ENCODE data around the gene KRT31. TPM values are rescaled to one million over a fixed set of nuclear protein-coding genes. Genes with fewer than 3 reads are reported as not detected.

The KRT31 gene
- total and polyA plus RNA-seq, 4 donors: 0.11 to 0.15 TPM; not detected in 2

GRCh38 chr17:41419716-41420115 is 22.3 kb upstream of the KRT31 start:
- 96% methylated on average over 4 of the region's 4 CpGs for WGBS (ENCODE audit: insufficient coverage)
- H3K27ac ChIP-seq (ENCODE audit: low read depth, low read length): no peak overlapping the region
- H3K27me3 ChIP-seq (ENCODE audit: control insufficient read depth, insufficient read depth, low read length): no peaks in the 10 kb centered on the region
- no peak overlapping the region for H3K4me3 ChIP-seq (ENCODE audit: low read depth, low read length)
- no peaks in the 10 kb centered on the region for H3K36me3 ChIP-seq (ENCODE audit: control insufficient read depth, insufficient read depth, low read length)
- H3K9me3 ChIP-seq (ENCODE audit: control insufficient read depth, insufficient read depth, low read length): no peaks in the 10 kb centered on the region
- DNase-seq (ENCODE audit: low read depth in 4 of 6, low spot score in 6 of 6): no peak
- peaks cover 3% of the 10 kb centered on the region for H3K4me1 ChIP-seq (ENCODE audit: control insufficient read depth, insufficient read depth, low read length)

GRCh38 chr17:41418116-41418860 is 20.9 kb upstream of the KRT31 start:
- no peaks in the 10 kb centered on the region for H3K9me3 ChIP-seq (ENCODE audit: control insufficient read depth, insufficient read depth, low read length)
- 81% methylated on average over 5 of the region's 7 CpGs for WGBS (ENCODE audit: insufficient coverage)
- H3K4me1 ChIP-seq (ENCODE audit: control insufficient read depth, insufficient read depth, low read length): peaks cover 3% of the 10 kb centered on the region
- no peak for DNase-seq (ENCODE audit: low read depth in 4 of 6, low spot score in 6 of 6)
- H3K27ac ChIP-seq (ENCODE audit: low read depth, low read length): no peak overlapping the region
- H3K27me3 ChIP-seq (ENCODE audit: control insufficient read depth, insufficient read depth, low read length): no peaks in the 10 kb centered on the region
- H3K36me3 ChIP-seq (ENCODE audit: control insufficient read depth, insufficient read depth, low read length): no peaks in the 10 kb centered on the region
- no peak overlapping the region for H3K4me3 ChIP-seq (ENCODE audit: low read depth, low read length)

GRCh38 chr17:41417576-41418015 is 20.2 kb upstream of the KRT31 start:
- Histone ChIP-seq H3K36me3 (ENCODE audit: control insufficient read depth, insufficient read depth, low read length) (no peaks in the 10 kb centered on the region), H3K9me3 (ENCODE audit: control insufficient read depth, insufficient read depth, low read length) (no peaks in the 10 kb centered on the region), H3K27me3 (ENCODE audit: control insufficient read depth, insufficient read depth, low read length) (no peaks in the 10 kb centered on the region), H3K4me3 (ENCODE audit: low read depth, low read length) (no peak overlapping the region), H3K27ac (ENCODE audit: low read depth, low read length) (no peak overlapping the region), H3K4me1 (ENCODE audit: control insufficient read depth, insufficient read depth, low read length) (peaks cover 3% of the 10 kb centered on the region)
- WGBS (ENCODE audit: insufficient coverage): 47% methylated on average over 3 of the region's 4 CpGs
- no peak for DNase-seq (ENCODE audit: low read depth in 4 of 6, low spot score in 6 of 6)

GRCh38 chr17:41417127-41417526 is 19.7 kb upstream of the KRT31 start:
- H3K27me3 ChIP-seq (ENCODE audit: control insufficient read depth, insufficient read depth, low read length): no peaks in the 10 kb centered on the region
- no peak overlapping the region for H3K27ac ChIP-seq (ENCODE audit: low read depth, low read length)
- H3K36me3 ChIP-seq (ENCODE audit: control insufficient read depth, insufficient read depth, low read length): no peaks in the 10 kb centered on the region
- DNase-seq (ENCODE audit: low read depth in 4 of 6, low spot score in 6 of 6): no peak
- WGBS (ENCODE audit: insufficient coverage): 90% methylated on average over 2 of the region's 6 CpGs
- peaks cover 3% of the 10 kb centered on the region for H3K4me1 ChIP-seq (ENCODE audit: control insufficient read depth, insufficient read depth, low read length)
- H3K9me3 ChIP-seq (ENCODE audit: control insufficient read depth, insufficient read depth, low read length): no peaks in the 10 kb centered on the region
- no peak overlapping the region for H3K4me3 ChIP-seq (ENCODE audit: low read depth, low read length)

GRCh38 chr17:41416479-41416878 is 19.1 kb upstream of the KRT31 start:
- Histone ChIP-seq H3K27me3 (ENCODE audit: control insufficient read depth, insufficient read depth, low read length) (no peaks in the 10 kb centered on the region), H3K4me1 (ENCODE audit: control insufficient read depth, insufficient read depth, low read length) (peaks cover 3% of the 10 kb centered on the region), H3K9me3 (ENCODE audit: control insufficient read depth, insufficient read depth, low read length) (no peaks in the 10 kb centered on the region), H3K27ac (ENCODE audit: low read depth, low read length) (no peak overlapping the region), H3K4me3 (ENCODE audit: low read depth, low read length) (no peak overlapping the region), H3K36me3 (ENCODE audit: control insufficient read depth, insufficient read depth, low read length) (no peaks in the 10 kb centered on the region)
- DNase-seq (ENCODE audit: low read depth in 4 of 6, low spot score in 6 of 6): peak in 1 of 6 donors; percentile 67
- WGBS (ENCODE audit: insufficient coverage): no CpG with 5 or more reads among the region's 5 CpGs

GRCh38 chr17:41415833-41416335 is 18.5 kb upstream of the KRT31 start:
- no peaks in the 10 kb centered on the region for H3K36me3 ChIP-seq (ENCODE audit: control insufficient read depth, insufficient read depth, low read length)
- no peak for DNase-seq (ENCODE audit: low read depth in 4 of 6, low spot score in 6 of 6)
- no peak overlapping the region for H3K27ac ChIP-seq (ENCODE audit: low read depth, low read length)
- WGBS (ENCODE audit: insufficient coverage): 90% methylated on average over 2 of the region's 3 CpGs
- no peak overlapping the region for H3K4me3 ChIP-seq (ENCODE audit: low read depth, low read length)
- peaks cover 3% of the 10 kb centered on the region for H3K4me1 ChIP-seq (ENCODE audit: control insufficient read depth, insufficient read depth, low read length)
- no peaks in the 10 kb centered on the region for H3K27me3 ChIP-seq (ENCODE audit: control insufficient read depth, insufficient read depth, low read length)
- H3K9me3 ChIP-seq (ENCODE audit: control insufficient read depth, insufficient read depth, low read length): no peaks in the 10 kb centered on the region

- H3K4me1 ChIP-seq (ENCODE audit: control insufficient read depth, insufficient read depth, low read length): peaks cover 3% of the 10 kb centered on the region
- WGBS (ENCODE audit: insufficient coverage): 89% methylated on average over 1 of the region's 4 CpGs
- H3K36me3 ChIP-seq (ENCODE audit: control insufficient read depth, insufficient read depth, low read length): no peaks in the 10 kb centered on the region
- no peak overlapping the region for H3K27ac ChIP-seq (ENCODE audit: low read depth, low read length)
- H3K4me3 ChIP-seq (ENCODE audit: low read depth, low read length): no peak overlapping the region
- H3K27me3 ChIP-seq (ENCODE audit: control insufficient read depth, insufficient read depth, low read length): no peaks in the 10 kb centered on the region
- no peak for DNase-seq (ENCODE audit: low read depth in 4 of 6, low spot score in 6 of 6)
- H3K9me3 ChIP-seq (ENCODE audit: control insufficient read depth, insufficient read depth, low read length): no peaks in the 10 kb centered on the region
These were observed 18.0 kb upstream of the KRT31 start for GRCh38 chr17:41415411-41415810.

- Histone ChIP-seq H3K27ac (ENCODE audit: low read depth, low read length) (no peak overlapping the region), H3K36me3 (ENCODE audit: control insufficient read depth, insufficient read depth, low read length) (no peaks in the 10 kb centered on the region), H3K9me3 (ENCODE audit: control insufficient read depth, insufficient read depth, low read length) (no peaks in the 10 kb centered on the region), H3K4me1 (ENCODE audit: control insufficient read depth, insufficient read depth, low read length) (peaks cover 3% of the 10 kb centered on the region), H3K27me3 (ENCODE audit: control insufficient read depth, insufficient read depth, low read length) (no peaks in the 10 kb centered on the region), H3K4me3 (ENCODE audit: low read depth, low read length) (no peak overlapping the region)
- WGBS (ENCODE audit: insufficient coverage): 100% methylated on average over 1 of the region's 2 CpGs
- DNase-seq (ENCODE audit: low read depth in 4 of 6, low spot score in 6 of 6): no peak
These were observed 16.6 kb upstream of the KRT31 start for GRCh38 chr17:41413982-41414381.

GRCh38 chr17:41413353-41413957 is 16.0 kb upstream of the KRT31 start:
- WGBS (ENCODE audit: insufficient coverage): 25% methylated on average over 4 of the region's 5 CpGs
- H3K27ac ChIP-seq (ENCODE audit: low read depth, low read length): no peak overlapping the region
- H3K9me3 ChIP-seq (ENCODE audit: control insufficient read depth, insufficient read depth, low read length): no peaks in the 10 kb centered on the region
- no peak overlapping the region for H3K4me3 ChIP-seq (ENCODE audit: low read depth, low read length)
- DNase-seq (ENCODE audit: low read depth in 4 of 6, low spot score in 6 of 6): peak in 1 of 6 donors; percentile 40
- H3K27me3 ChIP-seq (ENCODE audit: control insufficient read depth, insufficient read depth, low read length): no peaks in the 10 kb centered on the region
- H3K4me1 ChIP-seq (ENCODE audit: control insufficient read depth, insufficient read depth, low read length): peaks cover 3% of the 10 kb centered on the region
- H3K36me3 ChIP-seq (ENCODE audit: control insufficient read depth, insufficient read depth, low read length): no peaks in the 10 kb centered on the region
